Thyroid gland (tissue), 4 donors: ENCODE results near the gene NPAS2. TPM values are rescaled to one million over a fixed set of nuclear protein-coding genes. Genes with fewer than 3 reads are reported as not detected.

Experiments used
- DNase-seq, 2 donors: peaks; one replicate each; pipeline ENCODE4 v3.0.0-alpha.2; 2019
- H3K27ac ChIP-seq, 3 donors: fragments of 200-600 bp; sonication (generic); 1 replicate in 2 of 3; 2 replicates in 1 of 3; pipeline ENCODE4 v1.5.1; 2016 to 2019; ENCODE audit warnings: mild to moderate bottlenecking in 1 of 3, moderate library complexity in 1 of 3
- H3K27me3 ChIP-seq: fragments of 200-600 bp; sonication (generic); one replicate; pipeline ENCODE4 v1.5.1; 2019
- H3K36me3 ChIP-seq, 2 donors: fragments of 200-600 bp; sonication (generic); one replicate each; pipeline ENCODE4 v1.5.1; 2016 to 2019
- H3K4me1 ChIP-seq, 2 donors: fragments of 200-600 bp; sonication (generic); one replicate each; pipeline ENCODE4 v1.5.1; 2017 to 2019
- H3K4me3 ChIP-seq, 3 donors: fragments of 200-600 bp; sonication (generic); replicated peaks in 1 of 3; 1 replicate in 2 of 3; 2 replicates in 1 of 3; pipeline ENCODE4 v1.5.1; 2016; ENCODE audit warnings: mild to moderate bottlenecking in 1 of 3
- H3K9me3 ChIP-seq: fragments of 200-600 bp; sonication (generic); one replicate; pipeline ENCODE4 v1.5.1; 2017
- CTCF ChIP-seq, 6 experiments: fragments of 200-600 bp in 3 of 6; fragments of 450-650 bp in 3 of 6; sonication (generic) in 3 of 6; IDR thresholded peaks; one replicate each; pipeline ENCODE4 v1.5.1; 2016 to 2019; ENCODE audit warnings: antibody characterized with exemption in 6 of 6, mild to moderate bottlenecking in 2 of 6, inconsistent platforms in 1 of 6, moderate library complexity in 1 of 6
- POLR2A ChIP-seq, 2 donors: fragments of 450-650 bp; IDR thresholded peaks; one replicate each; pipeline ENCODE4 v1.6.1; 2017; ENCODE audit warnings: antibody characterized with exemption in 2 of 2, mild to moderate bottlenecking in 2 of 2, moderate library complexity in 1 of 2
- WGBS, 2 donors: methylation state at CpG; one replicate each; pipeline ENCODE4 v1.1.5; 2017; 5-methylcytosine and 5-hydroxymethylcytosine counted together
- intact Hi-C: fragments of 100-400 bp; cut with DNase I; formaldehyde crosslinking; loops from one replicate; pipeline ENCODE4 v1.15.1; 2023
- total RNA-seq, 4 donors: library from RNA; depleted of rRNA; stranded (reverse); fragments of >200 nt; gene quantifications; one replicate each; pipeline ENCODE4 v1.2.3, GENCODE V29; 2016

Gene NPAS2
- total RNA-seq, 4 donors from 2014 or later = 12.7 to 22.8 (median 16.1) TPM

GRCh38 chr2:100903534-100904258 is 83.8 kb downstream of the NPAS2 start:
- Histone ChIP-seq H3K36me3 (no peaks in the 10 kb centered on the region), H3K4me1 (no peaks in the 10 kb centered on the region), H3K9me3 (no peaks in the 10 kb centered on the region), H3K4me3 (no peak overlapping the region), H3K27ac (no peak overlapping the region), H3K27me3 (no peaks in the 10 kb centered on the region)
- 92 to 94% methylated on average over 17 of the region's 17 CpGs for WGBS, 2 donors
- intact Hi-C loops = no loop called here
- TF ChIP-seq POLR2A (IDR thresholded peaks at IDR 0.05) = no peak
- no peak for TF ChIP-seq CTCF (IDR thresholded peaks at IDR 0.05)
- DNase-seq = no peak

- Histone ChIP-seq H3K27ac (no peak overlapping the region), H3K9me3 (no peaks in the 10 kb centered on the region), H3K27me3 (no peaks in the 10 kb centered on the region), H3K36me3 (no peaks in the 10 kb centered on the region), H3K4me1 (peaks cover 0 to 3% of the 10 kb centered on the region in 2 donors), H3K4me3 (no peak overlapping the region)
- intact Hi-C loops = no loop called here
- 83 to 89% methylated on average over 9 of the region's 9 CpGs for WGBS, 2 donors
- no peak for DNase-seq
- TF ChIP-seq POLR2A (IDR thresholded peaks at IDR 0.05) (no peak), CTCF (IDR thresholded peaks at IDR 0.05) (no peak)
These were observed 85.3 kb downstream of the NPAS2 start for GRCh38 chr2:100905132-100905805.

GRCh38 chr2:100906131-100906530 is 86.2 kb downstream of the NPAS2 start:
- WGBS, 2 donors = 83 to 100% methylated on average over 1 of the region's 1 CpG
- Histone ChIP-seq H3K9me3 (no peaks in the 10 kb centered on the region), H3K27ac (no peak overlapping the region), H3K36me3 (no peaks in the 10 kb centered on the region), H3K27me3 (no peaks in the 10 kb centered on the region), H3K4me3 (no peak overlapping the region), H3K4me1 (peaks cover 0 to 3% of the 10 kb centered on the region in 2 donors)
- intact Hi-C loops = no loop called here
- TF ChIP-seq POLR2A (IDR thresholded peaks at IDR 0.05) (no peak), CTCF (IDR thresholded peaks at IDR 0.05) (no peak)
- DNase-seq = no peak

- Histone ChIP-seq H3K27ac (no peak overlapping the region), H3K27me3 (no peaks in the 10 kb centered on the region), H3K4me3 (no peak overlapping the region), H3K9me3 (no peaks in the 10 kb centered on the region), H3K4me1 (peaks cover 0 to 3% of the 10 kb centered on the region in 2 donors), H3K36me3 (no peaks in the 10 kb centered on the region)
- DNase-seq = no peak
- 89 to 96% methylated on average over 5 of the region's 5 CpGs for WGBS, 2 donors
- no peak for TF ChIP-seq POLR2A (IDR thresholded peaks at IDR 0.05)
- TF ChIP-seq CTCF (IDR thresholded peaks at IDR 0.05) = no peak
- intact Hi-C loops = no loop called here
These were observed 86.7 kb downstream of the NPAS2 start for GRCh38 chr2:100906679-100907078.

GRCh38 chr2:100907832-100908231 is 87.9 kb downstream of the NPAS2 start:
- 79 to 88% methylated on average over 5 of the region's 5 CpGs for WGBS, 2 donors

More at GRCh38 chr2:100907832-100908231, 87.9 kb downstream of the NPAS2 start:
- no peak for DNase-seq
- Histone ChIP-seq H3K9me3 (no peaks in the 10 kb centered on the region), H3K27ac (no peak overlapping the region), H3K4me3 (no peak overlapping the region), H3K4me1 (peaks cover 0 to 3% of the 10 kb centered on the region in 2 donors), H3K36me3 (no peaks in the 10 kb centered on the region), H3K27me3 (no peaks in the 10 kb centered on the region)
- intact Hi-C loops = no loop called here
- no peak for TF ChIP-seq CTCF (IDR thresholded peaks at IDR 0.05)
- no peak for TF ChIP-seq POLR2A (IDR thresholded peaks at IDR 0.05)
